GM19395 (cell line): Measurements from ENCODE around the gene PTCSC3.

Source experiments
- ATAC-seq: cut with Tn5 transposase; IDR thresholded peaks from one replicate; pipeline ENCODE4 v1.9.1; 2021; ENCODE audit warnings: mild to moderate bottlenecking, moderate library complexity; ENCODE audit not compliant: unreplicated experiment

PTCSC3 gene

DNA sequence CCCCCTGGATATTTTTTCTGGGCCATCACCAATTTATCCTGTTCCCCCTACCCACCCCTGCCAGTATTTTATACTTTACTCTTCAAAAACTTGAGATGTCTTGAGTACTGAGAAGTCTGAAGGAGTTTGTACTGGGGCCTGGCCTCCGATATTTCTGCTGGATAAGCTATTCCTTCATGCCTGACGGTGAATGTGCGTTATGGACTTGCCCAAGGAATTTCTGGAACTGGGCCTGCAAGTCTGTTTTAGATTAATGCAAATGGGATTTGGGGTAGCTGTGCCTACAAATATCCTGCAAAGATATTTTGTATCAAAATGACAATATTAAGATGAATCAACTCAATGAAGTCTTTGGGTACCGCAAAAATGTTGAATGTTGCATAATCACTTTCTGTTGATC, at the start of gene PTCSC3:
Gene PTCSC3, minus strand, starts transcription at position 199 of the 400 bp plus-strand sequence.
- no peak for ATAC-seq

DNA sequence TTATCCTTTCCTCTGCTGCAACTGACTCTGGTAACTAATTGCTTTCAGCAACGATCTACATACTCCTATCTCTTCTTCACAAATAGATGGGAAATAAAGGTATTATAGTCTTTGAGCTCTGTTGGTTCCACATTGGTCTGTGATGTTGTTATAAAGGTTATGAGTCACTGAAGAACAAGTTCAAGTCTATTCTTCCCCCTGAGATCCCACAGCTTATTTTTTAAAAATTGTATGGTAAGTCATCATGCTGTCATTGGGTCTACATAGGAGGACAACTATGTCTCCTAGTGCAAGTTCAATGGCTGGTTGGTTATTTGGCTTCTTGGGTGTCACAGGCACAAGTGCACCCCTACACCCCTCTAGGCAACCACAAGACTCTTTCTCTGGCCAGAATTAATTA, 49.6 kb upstream of the PTCSC3 start:
- no peak for ATAC-seq

DNA sequence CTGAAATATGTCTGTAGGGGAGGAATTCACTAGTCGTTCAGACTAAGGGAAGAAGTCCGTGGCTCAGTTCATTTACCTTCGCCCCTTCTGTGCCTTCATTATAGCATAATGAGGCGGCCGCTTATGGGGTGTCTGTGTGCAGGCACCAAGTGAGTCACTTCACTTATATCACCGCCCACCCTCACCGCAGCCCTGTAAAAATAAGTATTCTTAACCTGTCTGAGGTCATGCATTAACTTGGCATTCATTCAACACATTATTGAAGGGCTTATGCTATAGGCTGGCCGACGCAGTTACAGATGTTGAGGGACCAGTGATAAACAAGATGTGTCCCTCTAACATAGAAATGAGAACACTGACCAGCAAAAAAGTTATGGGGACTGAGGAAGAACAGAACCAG, 47.7 kb upstream of the PTCSC3 start:
- no peak for ATAC-seq

DNA sequence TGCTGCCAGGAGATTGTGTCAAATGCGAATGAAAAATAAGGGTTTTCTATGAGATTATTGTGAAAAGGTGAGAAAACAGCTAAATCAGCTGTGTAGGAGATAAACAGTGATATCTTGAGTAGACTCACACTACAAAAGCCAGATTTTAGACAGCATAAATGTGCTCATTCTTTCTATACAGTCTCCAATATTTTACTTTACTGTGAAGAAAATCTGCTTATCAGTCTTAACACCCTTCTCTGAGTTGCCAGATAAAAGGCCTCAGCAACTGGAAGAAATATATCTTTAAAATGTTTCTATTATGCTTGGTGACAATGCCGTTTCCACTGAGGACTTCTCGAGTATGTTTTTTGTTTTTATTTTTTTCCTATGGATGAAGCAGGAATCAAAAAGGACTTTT, 47.0 kb upstream of the PTCSC3 start:
- no peak for ATAC-seq

DNA sequence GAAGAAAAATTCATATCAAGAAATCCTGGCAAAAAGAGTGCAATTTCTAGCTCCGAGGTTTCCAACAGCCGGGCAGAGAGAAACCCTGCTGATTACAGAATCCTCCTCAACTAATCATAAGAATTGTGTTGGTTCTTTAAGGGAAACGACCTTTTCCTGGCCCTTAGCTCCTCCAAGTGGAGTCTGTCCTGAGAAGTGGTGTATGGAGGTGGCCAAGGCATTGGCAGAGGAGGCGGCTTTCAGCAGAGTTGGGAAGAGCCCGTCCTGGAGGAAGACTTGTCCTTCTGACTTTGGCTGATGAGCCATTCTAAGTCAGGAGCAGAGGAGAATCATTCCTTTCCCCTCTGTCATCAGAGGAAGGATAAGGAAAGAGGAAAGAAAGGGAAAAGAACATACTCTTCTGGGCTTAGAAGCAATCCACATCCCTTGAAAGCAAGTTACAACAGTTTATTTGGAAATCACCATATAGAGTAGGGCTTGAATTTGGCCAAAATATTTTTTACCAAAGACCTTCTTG, 46.5 kb upstream of the PTCSC3 start:
- no peak for ATAC-seq

DNA sequence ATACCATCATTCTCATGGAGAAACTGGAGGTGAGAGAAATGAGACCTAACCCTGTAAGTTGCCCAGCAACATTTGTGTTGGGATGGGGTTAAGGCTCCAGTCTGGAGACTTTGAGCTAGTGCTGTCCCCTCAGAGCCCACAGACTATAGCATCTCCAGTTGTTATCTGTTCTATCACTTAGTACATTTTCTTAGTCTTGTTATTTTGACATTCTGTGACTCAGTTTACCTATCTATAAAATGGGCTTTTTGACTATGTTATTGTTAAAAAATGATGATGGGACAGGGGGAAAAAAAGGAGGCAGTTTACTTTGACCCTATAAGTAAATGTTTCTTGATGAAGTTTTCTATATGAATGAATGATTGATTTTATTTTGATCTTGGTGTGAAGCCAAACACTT, 45.8 kb upstream of the PTCSC3 start:
- no peak for ATAC-seq

DNA sequence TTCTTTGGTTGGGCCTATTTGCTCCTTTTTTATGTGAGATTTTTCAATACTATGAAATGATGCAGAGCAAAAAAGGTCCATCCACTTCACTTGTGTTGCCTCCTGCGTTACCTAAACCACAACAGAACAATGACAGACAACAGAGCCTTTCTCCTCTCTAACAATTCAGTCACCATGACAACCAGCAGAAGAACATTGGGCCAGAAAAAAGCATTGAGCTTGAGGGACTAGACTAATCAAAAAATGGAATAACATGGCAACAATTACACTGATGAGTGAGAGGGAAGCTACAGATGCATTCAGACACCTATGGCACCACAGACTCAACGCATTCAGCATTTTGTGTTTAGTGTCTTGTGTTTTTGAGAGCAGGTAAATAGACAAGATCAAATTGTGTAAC, 44.6 kb upstream of the PTCSC3 start:
- no peak for ATAC-seq

DNA sequence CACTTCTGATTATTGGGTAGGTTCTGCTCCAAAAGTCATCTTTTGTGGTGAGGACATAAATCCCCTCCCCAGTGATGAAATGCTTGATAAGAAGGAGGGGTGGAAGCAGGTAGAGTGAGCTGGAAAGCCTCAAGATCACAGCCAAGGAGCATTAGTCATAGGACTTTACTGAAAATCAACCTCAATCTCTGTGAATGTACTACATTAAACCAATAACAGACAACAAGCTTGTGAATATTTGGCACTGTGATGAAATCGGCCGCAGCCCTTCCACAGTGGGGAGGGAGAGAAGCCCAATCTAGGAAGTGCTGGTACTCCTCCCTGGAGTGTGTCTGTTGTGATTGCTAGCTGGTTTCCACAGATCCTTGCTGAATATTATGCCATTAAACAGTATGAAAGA, 41.2 kb upstream of the PTCSC3 start:
- no peak for ATAC-seq

DNA sequence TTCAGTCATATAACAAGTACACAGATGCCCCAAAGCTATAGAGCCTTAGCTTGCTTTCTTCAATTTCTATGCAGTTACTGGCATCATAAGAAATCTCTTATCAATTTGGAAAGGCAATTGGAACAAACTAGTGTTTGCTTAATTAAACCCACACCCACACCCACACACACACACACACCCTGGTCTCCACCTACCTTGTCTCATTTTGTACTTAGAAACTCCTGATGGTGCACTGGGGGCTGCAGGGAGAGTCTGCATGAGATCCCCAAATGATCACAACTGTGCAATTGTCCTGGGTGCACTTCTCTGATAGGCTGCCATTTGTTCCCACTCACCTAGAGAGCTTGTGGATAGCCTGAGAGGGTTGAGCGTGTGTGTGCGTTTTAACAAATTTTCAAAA, 40.5 kb upstream of the PTCSC3 start:
- ATAC-seq = no peak

DNA sequence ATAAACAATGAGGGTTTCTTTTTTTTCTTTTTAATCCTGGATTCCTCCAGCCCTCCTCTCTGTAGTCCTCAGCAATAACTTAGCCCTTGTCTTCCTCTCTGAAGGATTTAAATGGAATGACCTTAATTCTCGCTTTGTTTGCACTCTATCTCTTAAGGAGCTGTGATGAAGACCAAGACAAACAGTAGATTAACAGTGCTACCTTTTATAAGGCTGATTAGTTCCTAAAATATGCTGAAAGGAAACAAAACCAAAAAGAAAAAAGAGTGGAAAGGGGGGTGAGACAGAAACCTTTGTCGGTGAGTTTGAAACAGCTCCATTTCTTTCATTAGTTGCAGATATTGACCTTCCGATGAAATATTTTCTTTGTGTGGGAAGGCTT, 38.7 kb upstream of the PTCSC3 start:
- ATAC-seq = no peak

DNA sequence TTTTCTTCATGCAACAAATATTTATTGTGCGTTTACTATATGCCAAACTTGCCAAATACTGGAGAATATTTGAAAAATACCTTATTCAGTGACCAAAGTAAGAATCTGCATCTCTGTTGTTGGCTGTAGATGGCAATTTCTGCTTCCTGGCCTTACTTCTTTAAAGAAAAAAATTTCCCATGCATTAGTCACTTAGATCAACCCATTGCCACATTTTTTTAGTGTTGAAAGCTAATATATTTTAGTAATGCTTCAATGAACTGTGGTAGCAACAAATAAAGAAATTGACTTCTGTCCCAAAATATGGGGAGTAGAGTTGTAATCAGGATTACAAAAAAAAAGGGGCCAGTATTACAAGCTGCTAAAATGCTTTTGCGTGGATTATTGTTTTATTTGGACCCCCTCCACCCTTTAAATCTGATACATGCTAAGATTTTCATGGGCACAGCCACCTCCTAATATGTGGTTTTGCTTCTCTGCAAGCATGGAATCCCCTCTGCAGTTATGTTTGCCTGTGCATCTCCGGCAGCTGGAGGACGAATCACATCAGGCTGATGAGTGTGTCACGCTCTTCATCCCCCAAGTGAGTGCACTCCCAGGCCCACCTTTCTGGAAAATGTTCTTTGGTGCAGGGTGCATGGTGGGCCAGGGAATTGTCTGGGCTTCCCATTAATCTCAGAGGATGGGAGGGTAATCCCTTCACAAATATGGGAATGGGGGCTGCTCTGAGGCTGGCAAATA, 38.1 kb upstream of the PTCSC3 start:
- ATAC-seq = no peak

DNA sequence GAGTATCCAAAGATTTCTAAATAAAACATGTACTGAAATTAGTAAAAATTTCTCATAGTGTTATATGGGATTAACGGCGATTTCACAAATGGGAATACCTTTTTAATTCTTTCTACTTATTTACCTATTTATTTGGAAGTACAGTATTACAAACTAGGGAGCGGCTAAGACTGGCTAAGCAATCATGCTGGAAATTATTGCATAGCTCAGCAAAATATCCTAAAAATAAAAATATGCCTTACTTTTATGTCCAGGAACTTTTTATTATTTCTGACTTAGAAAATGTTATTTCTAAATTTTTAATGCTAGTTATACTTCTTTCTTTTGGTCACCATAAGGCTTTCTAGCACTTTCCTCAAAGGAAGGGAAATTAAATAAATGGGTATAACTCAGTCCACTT, 36.5 kb upstream of the PTCSC3 start:
- no peak for ATAC-seq

DNA sequence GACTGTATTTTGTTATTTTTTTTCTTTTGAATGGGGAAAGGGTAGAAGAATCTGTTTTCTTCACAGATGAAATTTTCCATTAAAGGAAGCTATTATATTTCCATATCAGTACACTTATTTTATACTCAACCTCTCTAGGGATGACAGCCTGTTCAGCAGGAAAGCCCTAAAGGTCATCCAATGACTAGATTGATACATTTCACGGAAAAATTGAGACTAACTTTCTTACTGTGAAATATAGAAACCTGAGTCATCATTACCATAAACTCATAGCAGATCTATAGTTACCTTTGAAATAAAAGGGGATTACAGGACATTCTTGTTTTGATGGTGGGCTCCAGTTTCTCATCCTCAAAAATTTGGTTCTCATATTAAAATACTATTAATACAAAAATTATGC, 36.1 kb upstream of the PTCSC3 start:
- ATAC-seq = no peak

DNA sequence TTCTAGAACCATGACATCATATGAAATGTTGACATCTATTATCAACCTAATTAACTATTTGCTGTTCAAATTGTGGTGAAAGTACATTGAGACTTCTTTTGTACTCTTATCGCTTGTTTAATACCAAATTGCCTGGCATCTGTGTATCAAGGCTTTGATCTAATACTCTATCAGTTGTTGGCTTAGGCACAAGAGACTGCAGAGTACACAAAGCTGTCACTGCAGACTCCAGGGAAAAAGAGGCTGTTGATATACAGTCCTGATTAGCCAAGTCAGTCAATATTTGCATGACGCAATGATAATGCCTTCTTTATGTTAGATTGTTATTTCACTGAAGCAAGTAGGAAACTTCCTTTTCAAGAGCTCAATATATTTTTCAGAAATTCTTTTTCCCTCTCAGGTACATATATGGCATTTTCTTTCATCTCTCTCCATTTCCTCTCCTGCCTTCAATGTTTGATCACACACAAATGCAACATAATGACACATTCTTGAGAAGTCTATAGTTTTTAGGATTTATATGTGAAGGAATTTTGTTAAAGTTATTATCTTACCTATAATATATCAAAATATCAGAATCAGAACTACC, 32.3 kb upstream of the PTCSC3 start:
- no peak for ATAC-seq

DNA sequence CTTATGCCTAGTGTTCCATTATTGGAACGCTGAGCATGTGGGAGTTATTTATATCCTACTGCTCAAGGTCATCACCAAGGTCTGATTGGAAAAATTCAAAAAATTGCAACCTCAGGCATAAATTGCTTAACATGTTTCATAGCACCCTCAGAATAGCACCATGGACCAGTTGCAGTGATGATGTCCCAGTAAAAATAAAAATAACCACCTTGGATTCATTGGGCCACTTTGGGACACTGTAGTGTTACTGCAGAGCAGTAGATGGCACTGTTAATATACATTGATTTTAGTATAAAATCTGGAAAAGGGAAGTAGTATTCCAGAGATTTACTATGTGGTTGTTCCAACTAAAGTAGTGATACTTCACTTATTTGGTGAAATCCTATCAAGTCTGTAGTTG, 31.0 kb upstream of the PTCSC3 start:
- no peak for ATAC-seq

DNA sequence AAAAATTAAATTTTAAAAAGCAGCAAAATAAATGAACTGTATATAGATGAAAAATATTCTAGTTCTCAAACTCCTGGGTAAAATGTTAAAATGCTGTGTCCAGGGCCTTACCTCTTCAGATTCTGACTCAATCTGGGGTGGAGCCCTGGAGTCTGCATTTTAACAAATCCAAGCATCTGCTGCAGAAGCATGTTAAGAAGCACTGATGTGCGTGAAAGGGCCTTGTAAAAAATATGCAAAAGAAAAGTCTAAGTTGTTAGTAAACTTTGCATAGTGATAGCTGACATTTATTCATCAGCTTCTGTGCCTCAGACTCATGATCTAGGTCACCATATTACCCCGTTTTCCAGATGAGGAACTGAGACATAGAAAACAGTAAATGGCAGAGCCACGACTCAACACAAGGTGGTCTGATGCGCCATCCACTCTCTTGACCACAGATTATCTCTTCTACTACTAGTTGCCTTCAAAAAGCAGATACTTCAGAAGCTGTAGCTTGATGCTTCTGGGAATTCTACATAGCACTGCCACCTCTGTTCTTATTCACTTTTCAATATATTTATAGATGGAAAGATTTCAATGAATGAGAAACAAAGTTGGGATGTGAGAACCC, 28.0 kb upstream of the PTCSC3 start:
- ATAC-seq = no peak

DNA sequence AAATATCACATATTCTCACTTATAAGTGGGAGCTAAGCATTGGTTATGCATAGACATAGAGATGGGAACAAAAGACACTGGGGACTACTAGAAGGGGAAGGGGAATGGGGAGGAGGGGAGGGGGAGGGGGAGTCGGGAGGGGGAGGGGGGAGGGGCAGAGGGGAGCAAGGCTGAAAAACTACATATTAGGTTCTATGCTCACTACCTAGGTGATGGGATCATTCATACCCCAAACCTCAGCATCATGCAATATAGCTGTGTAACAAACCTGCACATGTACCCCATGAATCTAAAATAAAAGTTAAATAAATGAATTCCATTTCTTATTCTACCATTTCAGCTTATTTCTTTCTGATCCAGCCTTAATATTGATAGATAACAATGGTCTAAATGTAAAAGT, 21.9 kb upstream of the PTCSC3 start:
- no peak for ATAC-seq

DNA sequence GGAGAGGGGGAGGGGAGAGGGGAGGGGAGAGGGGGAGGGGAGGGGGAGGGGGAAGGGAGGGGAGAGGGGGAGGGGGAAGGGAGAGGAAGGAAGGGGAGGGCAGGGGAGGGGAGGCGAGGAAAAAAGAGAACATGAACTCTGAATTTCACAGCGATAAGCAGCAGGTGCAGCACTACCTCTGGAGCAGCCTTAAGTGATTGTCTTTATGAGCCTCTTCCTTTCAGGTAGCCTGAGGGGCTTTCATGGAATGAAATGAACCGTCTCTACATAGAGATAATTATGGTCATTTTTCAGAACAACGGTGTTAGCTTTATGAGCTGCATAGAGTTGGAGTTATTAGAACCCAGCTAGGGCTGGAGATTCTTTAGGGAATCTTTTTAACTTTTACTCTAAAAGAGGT, 18.1 kb upstream of the PTCSC3 start:
- ATAC-seq = no peak

DNA sequence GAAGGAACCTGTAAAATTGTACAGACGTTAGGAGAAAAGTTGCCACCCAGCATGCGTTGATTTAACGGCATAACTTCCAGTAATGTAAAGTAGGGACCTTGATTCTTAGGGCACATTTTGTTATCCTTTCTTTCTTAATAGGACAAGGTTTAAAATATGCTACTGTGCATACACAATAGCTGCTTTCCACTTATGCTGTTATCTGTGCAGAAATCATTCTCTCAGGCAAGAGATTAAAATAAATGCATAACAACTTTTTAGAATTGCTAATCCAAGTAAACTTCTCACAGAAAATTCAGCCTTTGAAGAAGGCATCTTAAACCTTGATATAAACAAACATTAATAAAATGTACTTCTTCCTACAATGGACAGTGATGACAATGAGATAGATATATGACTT, 16.0 kb upstream of the PTCSC3 start:
- no peak for ATAC-seq

DNA sequence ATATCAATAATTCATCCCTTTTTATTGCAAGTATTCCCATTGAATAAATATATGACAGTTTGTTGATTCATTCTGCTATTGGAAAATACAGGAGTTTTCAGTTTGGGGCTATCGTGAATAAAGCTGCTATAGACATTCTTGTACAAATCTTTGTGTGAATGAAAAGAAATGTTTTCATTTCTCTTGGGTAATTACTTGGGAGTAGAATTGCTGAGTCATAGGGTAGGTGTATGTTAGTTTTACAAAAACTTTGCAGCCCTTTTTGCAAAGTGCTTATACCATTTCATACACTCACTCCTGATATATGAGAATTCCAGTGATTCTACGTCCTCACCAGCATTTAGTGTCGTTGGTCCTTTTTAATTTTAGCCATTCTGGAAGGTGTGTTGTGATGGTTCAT, 6.9 kb upstream of the PTCSC3 start:
- ATAC-seq = no peak

DNA sequence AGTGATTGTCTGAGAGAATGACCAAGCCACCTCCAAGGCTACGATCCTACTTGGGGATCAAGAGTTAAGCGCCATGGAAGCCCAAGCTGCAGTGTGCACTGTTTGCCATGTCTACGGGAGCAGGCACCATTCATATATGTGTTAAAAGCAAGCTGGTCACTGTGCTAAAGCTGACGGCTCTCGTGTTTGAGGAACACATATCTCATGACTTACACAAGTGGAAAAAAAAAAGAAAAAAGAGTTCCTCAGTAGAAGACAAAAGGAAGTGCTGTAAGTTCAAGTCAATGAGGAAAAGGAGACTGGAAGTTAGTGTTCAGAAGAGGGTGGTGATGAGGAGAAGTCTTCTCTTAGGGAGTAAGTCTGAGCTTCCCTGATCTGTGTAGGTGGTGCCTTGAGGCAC, 4.9 kb upstream of the PTCSC3 start:
- ATAC-seq = no peak

DNA sequence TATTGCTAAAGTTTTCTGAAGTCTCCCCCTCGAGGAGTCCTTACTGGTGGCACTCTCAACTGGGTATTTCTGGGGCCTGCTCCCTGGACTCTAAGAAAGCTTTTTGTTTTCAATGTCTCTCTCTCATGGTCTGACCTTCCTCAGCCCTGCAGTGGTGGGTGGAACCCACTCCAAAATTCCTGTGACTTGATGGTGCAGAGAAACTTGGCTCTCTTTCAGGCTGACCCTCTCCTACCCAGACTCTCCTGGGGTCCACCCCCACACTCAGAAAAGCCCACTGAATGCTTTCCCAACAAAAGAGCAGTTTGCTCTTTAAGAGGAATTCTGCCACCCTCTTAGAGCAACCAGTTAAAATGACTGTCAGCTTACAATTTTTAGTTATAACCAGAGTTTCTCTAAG, 967 bp upstream of the PTCSC3 start:
- no peak for ATAC-seq
